OCI-LY7 (cell line): ENCODE data around the gene PADI4. TPM values are rescaled to one million over a fixed set of nuclear protein-coding genes. Genes with fewer than 3 reads are reported as not detected.

ENCODE experiments used
- BruUV-seq: library from RNA; stranded (reverse); fragments of 400-500 nt; replicated peaks from 2 replicates; lab custom pipeline; 2021; lab: Mats Ljungman, UMichigan
- CTCF ChIA-PET: fragments of 300-600 bp; sonication (Branson Sonifier 250); formaldehyde crosslinking; loops from one replicate; lab custom pipeline; 2022; ENCODE audit warnings: antibody characterized with exemption; ENCODE audit not compliant: unreplicated experiment; lab: Charles Lee
- POLR2A ChIA-PET: fragments of 300-600 bp; sonication (Branson Sonifier 250); formaldehyde crosslinking; loops from one replicate; lab custom pipeline; 2022; ENCODE audit warnings: antibody characterized with exemption; lab: Charles Lee
- DNase-seq: peaks from one replicate; pipeline ENCODE4 v3.0.0-alpha.2; 2015; ENCODE audit warnings: low spot score
- H2AFZ ChIP-seq: fragments of 200-600 bp; sonication (generic), shearing (Covaris generic); 2 replicates; pipeline ENCODE4 v1.6.1; 2014; ENCODE audit warnings: mild to moderate bottlenecking, antibody characterized with exemption, low read length, moderate library complexity
- H3K27ac ChIP-seq: fragments of 200-600 bp; sonication (generic); 2 replicates; pipeline ENCODE4 v1.5.1; 2014; ENCODE audit warnings: mixed run types, low read depth, mild to moderate bottlenecking, moderate library complexity, low read length, inconsistent platforms; ENCODE audit not compliant: poor library complexity, severe bottlenecking
- H3K36me3 ChIP-seq: fragments of 200-600 bp; sonication (generic); 2 replicates; pipeline ENCODE4 v1.6.1; 2014; ENCODE audit warnings: mild to moderate bottlenecking, antibody characterized with exemption, low read length, moderate library complexity, mixed read lengths; ENCODE audit not compliant: insufficient read depth
- H3K4me1 ChIP-seq: fragments of 200-600 bp; sonication (generic); 2 replicates; pipeline ENCODE4 v1.5.1; 2014; ENCODE audit warnings: mild to moderate bottlenecking, low read length; ENCODE audit not compliant: insufficient read depth, poor library complexity, severe bottlenecking
- H3K4me2 ChIP-seq: fragments of 200-600 bp; sonication (generic); 2 replicates; pipeline ENCODE4 v1.6.1; 2014; ENCODE audit warnings: mild to moderate bottlenecking, low read length
- H3K4me3 ChIP-seq: fragments of 200-600 bp; sonication (generic); 2 replicates; pipeline ENCODE4 v1.5.1; 2014; ENCODE audit warnings: mild to moderate bottlenecking, low read depth, low read length; ENCODE audit not compliant: poor library complexity, severe bottlenecking
- H3K79me2 ChIP-seq: fragments of 200-600 bp; sonication (generic); 2 replicates; pipeline ENCODE4 v1.6.1; 2016; ENCODE audit warnings: low read depth, mild to moderate bottlenecking, low read length, moderate library complexity, mixed read lengths; ENCODE audit not compliant: insufficient read depth
- H3K9me2 ChIP-seq: fragments of 200-600 bp; sonication (generic); 2 replicates; pipeline ENCODE4 v1.6.1; 2016; ENCODE audit warnings: mild to moderate bottlenecking, low read length, mixed read lengths; ENCODE audit not compliant: insufficient read depth
- H3K9me3 ChIP-seq: fragments of 200-600 bp; sonication (generic); 2 replicates; pipeline ENCODE4 v1.6.1; 2014; ENCODE audit warnings: mild to moderate bottlenecking, mixed run types, low read length, mixed read lengths
- H4K20me1 ChIP-seq: fragments of 200-600 bp; sonication (generic); 2 replicates; pipeline ENCODE4 v1.6.1; 2014; ENCODE audit warnings: mild to moderate bottlenecking, antibody characterized with exemption, low read length, moderate library complexity, mixed read lengths; ENCODE audit not compliant: insufficient read depth
- CTCF ChIP-seq: fragments of 200-600 bp; sonication (generic); conservative IDR thresholded peaks from 2 replicates; pipeline ENCODE4 v1.5.1; 2014; ENCODE audit warnings: mild to moderate bottlenecking, antibody characterized with exemption, low read length, moderate library complexity, mixed read lengths
- EZH2phosphoT487 ChIP-seq: fragments of 200-600 bp; sonication (generic); IDR thresholded peaks from 2 replicates; pipeline ENCODE4 v1.6.1; 2018; ENCODE audit warnings: low read depth, borderline replicate concordance, mild to moderate bottlenecking, mixed run types, antibody characterized with exemption, low read length, moderate library complexity, mixed read lengths
- intact Hi-C: fragments of 100-400 bp; cut with micrococcal nuclease; formaldehyde crosslinking; loops from one replicate; pipeline ENCODE4 v1.10.0; 2022; ENCODE audit not compliant: unreplicated experiment
- total RNA-seq, 2 experiments: library from RNA; depleted of rRNA in 1 of 2; stranded (reverse); fragments of >200 nt in 1 of 2; shearing (Covaris generic) in 1 of 2; gene quantifications; 2 replicates each; pipeline ENCODE4 v1.2.3, GENCODE V29; 2014 to 2022

The PADI4 gene
- total RNA-seq, 2 experiments from 2014 or later = 0.19 TPM; not detected in 1

DNA sequence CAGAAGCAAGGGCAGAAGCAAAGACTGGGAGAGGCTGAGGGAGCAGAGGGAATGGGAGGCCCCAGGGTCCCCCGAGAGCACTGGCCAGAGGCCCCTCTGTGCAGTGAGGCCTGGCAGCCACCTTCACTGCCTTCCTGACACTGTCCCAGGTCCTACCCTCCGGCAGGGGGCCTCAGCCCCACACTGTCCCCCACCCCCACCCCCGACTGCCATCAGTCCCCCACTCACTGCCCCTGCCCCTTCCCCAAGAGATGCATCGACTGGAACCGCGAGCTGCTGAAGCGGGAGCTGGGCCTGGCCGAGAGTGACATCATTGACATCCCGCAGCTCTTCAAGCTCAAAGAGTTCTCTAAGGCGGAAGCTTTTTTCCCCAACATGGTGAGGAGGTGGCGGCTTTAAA, 51.0 kb downstream of the PADI4 start:
- H3K27ac ChIP-seq = no peak overlapping the region
- H3K9me2 ChIP-seq = no peaks in the 10 kb centered on the region
- DNase-seq = no peak
- no peaks in the 10 kb centered on the region for H4K20me1 ChIP-seq
- no peaks in the 10 kb centered on the region for H3K36me3 ChIP-seq
- TF ChIP-seq EZH2phosphoT487 = no peak
- TF ChIP-seq CTCF = no peak
- no TSS peak for BruUV-seq
- no peak overlapping the region for H3K4me3 ChIP-seq
- CTCF ChIA-PET = interaction anchor here (0.6 kb wide), 1 partner anchor 117 kb away, joined by 4 read pairs; no protein-coding TSS in a partner anchor
- POLR2A ChIA-PET = no interaction called here
- H2AFZ ChIP-seq = no peak overlapping the region
- no peaks in the 10 kb centered on the region for H3K4me1 ChIP-seq
- H3K4me2 ChIP-seq = no peak overlapping the region
- H3K9me3 ChIP-seq = no peaks in the 10 kb centered on the region
- H3K79me2 ChIP-seq = no peaks in the 10 kb centered on the region
- intact Hi-C loops = no loop called here

GRCh38 chr1:17359808-17360207, 51.8 kb downstream of the PADI4 start:
- H3K27ac ChIP-seq = no peak overlapping the region
- no peak overlapping the region for H3K4me2 ChIP-seq
- no peaks in the 10 kb centered on the region for H4K20me1 ChIP-seq
- H3K79me2 ChIP-seq = no peaks in the 10 kb centered on the region
- TF ChIP-seq EZH2phosphoT487 (no peak), CTCF (no peak)
- BruUV-seq = no TSS peak
- H3K36me3 ChIP-seq = no peaks in the 10 kb centered on the region
- H3K9me3 ChIP-seq = no peaks in the 10 kb centered on the region; the same call in 1 of the 2 replicates
- no peak for DNase-seq
- no peak overlapping the region for H2AFZ ChIP-seq
- intact Hi-C loops = no loop called here
- no peaks in the 10 kb centered on the region for H3K4me1 ChIP-seq
- CTCF ChIA-PET = interaction anchor here (0.6 kb wide), 1 partner anchor 116 kb away, joined by 4 read pairs; no protein-coding TSS in a partner anchor
- POLR2A ChIA-PET = no interaction called here
- H3K4me3 ChIP-seq = no peak overlapping the region
- no peaks in the 10 kb centered on the region for H3K9me2 ChIP-seq

DNA sequence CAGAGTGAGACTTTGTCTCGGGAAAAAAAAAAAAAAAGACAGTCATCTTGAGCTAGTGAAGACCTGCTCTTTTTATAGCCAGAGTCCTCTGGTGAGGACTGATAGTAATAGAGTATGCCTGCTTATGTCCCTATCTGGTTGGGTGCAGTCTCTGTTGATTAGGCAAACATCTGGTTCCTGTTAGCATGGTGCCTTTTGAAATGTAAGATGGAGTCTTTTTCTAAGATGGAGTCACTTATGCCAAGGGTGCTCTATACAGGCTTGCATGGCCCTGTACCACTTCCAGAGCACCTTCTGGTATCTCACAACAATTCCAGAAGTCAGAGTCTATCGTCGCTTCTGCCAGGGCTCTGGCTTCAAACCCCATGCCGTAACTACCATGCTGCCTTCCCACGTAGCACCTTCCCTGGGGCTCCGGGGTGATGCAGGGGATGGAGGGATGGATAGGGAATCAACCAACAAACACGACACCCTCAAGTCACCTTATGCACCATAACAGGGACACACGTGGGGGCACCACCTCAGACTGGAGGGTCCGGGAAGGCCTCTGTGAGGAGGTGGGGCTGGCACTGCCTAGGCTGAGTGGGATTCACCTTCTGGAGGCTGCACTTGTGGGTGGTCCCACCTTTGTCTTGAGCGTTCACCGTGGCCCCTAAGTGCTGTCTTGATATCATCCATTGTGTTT, 52.4 kb downstream of the PADI4 start:
- POLR2A ChIA-PET = no interaction called here
- intact Hi-C loops = no loop called here

More for the DNA sequence above, 52.4 kb downstream of the PADI4 start:
- H3K27ac ChIP-seq = no peak overlapping the region
- H3K4me3 ChIP-seq = no peak overlapping the region
- H3K9me3 ChIP-seq = no peaks in the 10 kb centered on the region; the same call in 1 of the 2 replicates
- H3K9me2 ChIP-seq = no peaks in the 10 kb centered on the region
- DNase-seq = no peak
- no peak overlapping the region for H3K4me2 ChIP-seq
- no peak for TF ChIP-seq CTCF
- TF ChIP-seq EZH2phosphoT487 = no peak
- H3K79me2 ChIP-seq = no peaks in the 10 kb centered on the region
- H4K20me1 ChIP-seq = no peaks in the 10 kb centered on the region
- no peaks in the 10 kb centered on the region for H3K36me3 ChIP-seq
- BruUV-seq = no TSS peak
- CTCF ChIA-PET = no interaction called here
- no peaks in the 10 kb centered on the region for H3K4me1 ChIP-seq
- H2AFZ ChIP-seq = no peak overlapping the region
